K562 (cell line): ENCODE results near the gene ARID3A.

Source experiments
- MYC ChIP-seq, 2 experiments: fragments of 250-450 bp in 1 of 2; sonication (Bioruptor Pico) in 1 of 2; IDR thresholded peaks; 2 replicates each; pipeline versions ENCODE4 v1.5.1 to v1.6.1; 2012 to 2021; ENCODE audit warnings: low read depth in 2 of 2, borderline replicate concordance in 1 of 2, improper control_type of control experiment in 1 of 2, low read length in 1 of 2, mild to moderate bottlenecking in 1 of 2, moderate library complexity in 1 of 2
- TARDBP ChIP-seq: fragments of 450-650 bp; IDR thresholded peaks from 2 replicates; pipeline ENCODE4 v1.6.1; 2016
- ZNF24 ChIP-seq: fragments of 450-650 bp; IDR thresholded peaks from 2 replicates; pipeline ENCODE4 v1.6.1; 2016
- TF ChIP-seq, protein P1 (sequence below): sonication (generic); formaldehyde crosslinking; IDR thresholded peaks from 2 replicates; pipeline ENCODE4 v1.5.0; 2020; ENCODE audit warnings: missing genetic modification reagents
- TF ChIP-seq, protein P2 (sequence below), 3 experiments: IDR thresholded peaks in 2 of 3; conservative IDR thresholded peaks in 1 of 3; 2 replicates each; pipeline ENCODE4 v1.5.1; 2011 to 2012; ENCODE audit warnings: low read length in 3 of 3, mild to moderate bottlenecking in 3 of 3, control low read depth in 2 of 3, improper control_type of control experiment in 1 of 3, inconsistent platforms in 1 of 3, low read depth in 1 of 3, mixed read lengths in 1 of 3, moderate library complexity in 1 of 3; ENCODE audit not compliant: insufficient read depth in 2 of 3

DNA sequence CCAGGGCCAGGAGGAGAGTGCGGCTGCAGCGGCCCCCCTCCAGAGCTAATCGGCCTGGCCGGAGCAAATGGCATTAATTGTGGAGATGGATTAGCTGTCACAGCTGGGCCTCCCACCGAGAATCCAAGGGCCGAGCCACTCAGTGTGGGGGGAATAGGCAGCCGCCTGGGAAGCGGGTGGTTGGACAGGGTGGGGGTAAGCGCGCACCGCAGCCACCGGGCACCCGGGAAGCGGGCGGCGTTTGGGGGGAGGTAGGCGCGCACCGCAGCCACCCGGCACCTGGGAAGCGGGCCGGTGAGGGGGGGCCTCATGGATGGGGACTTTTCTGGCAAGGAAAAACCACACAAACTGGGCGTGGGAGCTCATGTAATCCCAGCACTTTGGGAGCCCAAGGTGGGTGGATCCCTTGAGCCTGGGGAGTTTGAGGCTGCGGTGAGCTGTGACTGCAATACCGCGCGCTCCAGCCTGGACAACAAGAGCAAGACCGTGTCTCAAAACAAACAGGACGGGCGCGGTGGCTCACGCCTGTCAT lies 22.5 kb upstream of the ARID3A start:
- TF ChIP-seq MYC (IDR thresholded peaks at IDR 0.05; ENCODE audit: low read depth, low read length) (no peak), MYC (CRISPR knock-in tag; IDR thresholded peaks at IDR 0.05; ENCODE audit: borderline replicate concordance, low read depth) (no peak), ZNF24 (no peak), TARDBP (no peak)
- TF ChIP-seq, protein P1, sequence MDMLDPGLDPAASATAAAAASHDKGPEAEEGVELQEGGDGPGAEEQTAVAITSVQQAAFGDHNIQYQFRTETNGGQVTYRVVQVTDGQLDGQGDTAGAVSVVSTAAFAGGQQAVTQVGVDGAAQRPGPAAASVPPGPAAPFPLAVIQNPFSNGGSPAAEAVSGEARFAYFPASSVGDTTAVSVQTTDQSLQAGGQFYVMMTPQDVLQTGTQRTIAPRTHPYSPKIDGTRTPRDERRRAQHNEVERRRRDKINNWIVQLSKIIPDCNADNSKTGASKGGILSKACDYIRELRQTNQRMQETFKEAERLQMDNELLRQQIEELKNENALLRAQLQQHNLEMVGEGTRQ (CRISPR knock-in tag), result no peak
- TF ChIP-seq, protein P2, sequence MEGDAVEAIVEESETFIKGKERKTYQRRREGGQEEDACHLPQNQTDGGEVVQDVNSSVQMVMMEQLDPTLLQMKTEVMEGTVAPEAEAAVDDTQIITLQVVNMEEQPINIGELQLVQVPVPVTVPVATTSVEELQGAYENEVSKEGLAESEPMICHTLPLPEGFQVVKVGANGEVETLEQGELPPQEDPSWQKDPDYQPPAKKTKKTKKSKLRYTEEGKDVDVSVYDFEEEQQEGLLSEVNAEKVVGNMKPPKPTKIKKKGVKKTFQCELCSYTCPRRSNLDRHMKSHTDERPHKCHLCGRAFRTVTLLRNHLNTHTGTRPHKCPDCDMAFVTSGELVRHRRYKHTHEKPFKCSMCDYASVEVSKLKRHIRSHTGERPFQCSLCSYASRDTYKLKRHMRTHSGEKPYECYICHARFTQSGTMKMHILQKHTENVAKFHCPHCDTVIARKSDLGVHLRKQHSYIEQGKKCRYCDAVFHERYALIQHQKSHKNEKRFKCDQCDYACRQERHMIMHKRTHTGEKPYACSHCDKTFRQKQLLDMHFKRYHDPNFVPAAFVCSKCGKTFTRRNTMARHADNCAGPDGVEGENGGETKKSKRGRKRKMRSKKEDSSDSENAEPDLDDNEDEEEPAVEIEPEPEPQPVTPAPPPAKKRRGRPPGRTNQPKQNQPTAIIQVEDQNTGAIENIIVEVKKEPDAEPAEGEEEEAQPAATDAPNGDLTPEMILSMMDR (IDR thresholded peaks at IDR 0.05 in 2 of 3, conservative IDR thresholded peaks at IDR 0.05 in 1 of 3; ENCODE audit: insufficient read depth in 2 of 3, low read depth in 1 of 3, low read length in 3 of 3), result no peak
